Spleen (tissue), 7 donors: ENCODE data around the gene FAF1.

Experiments
- POLR2A ChIP-seq, 3 donors: fragments of 450-650 bp; IDR thresholded peaks; one replicate each; pipeline ENCODE4 v1.5.1; 2017; ENCODE audit warnings: antibody characterized with exemption in 3 of 3, mild to moderate bottlenecking in 1 of 3
- TF ChIP-seq, protein P1 (sequence below), 11 experiments: fragments of 200-600 bp in 7 of 11; fragments of 450-650 bp in 4 of 11; sonication (generic) in 4 of 11; IDR thresholded peaks in 8 of 11; conservative IDR thresholded peaks in 3 of 11; 1 replicate in 7 of 11; 2 replicates in 4 of 11; pipeline versions ENCODE4 v1.4.0 to v1.8.0; 2016 to 2021; ENCODE audit warnings: antibody characterized with exemption in 11 of 11, inconsistent platforms in 4 of 11, mild to moderate bottlenecking in 1 of 11
- donor health status: DM: no; HTN: no; CAD: no; lungs with moderate emphysema.
- donor health status: DM: no; HTN: no; CAD: no.
- donor health status: DM: no; HTN: no; CAD: no.

DNA sequence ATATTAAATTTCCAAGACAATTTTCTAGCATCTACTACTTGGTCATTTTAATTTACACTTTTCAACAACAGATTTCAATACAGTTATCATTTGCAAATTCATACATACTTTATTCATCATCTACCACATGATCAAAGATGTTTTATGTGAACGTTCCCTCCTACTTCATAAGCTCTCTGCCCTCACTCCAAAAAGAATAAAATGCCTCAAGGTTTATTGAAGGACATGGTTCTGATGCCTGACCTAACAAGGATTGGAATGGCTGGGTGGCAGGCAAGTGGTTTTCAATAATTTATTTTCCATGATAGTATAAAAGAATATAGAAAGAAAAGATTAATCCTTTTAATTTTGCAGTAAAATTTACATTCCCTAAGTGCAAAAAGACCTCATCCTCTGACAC, 15.4 kb upstream of the FAF1 start:
- TF ChIP-seq, protein P1, sequence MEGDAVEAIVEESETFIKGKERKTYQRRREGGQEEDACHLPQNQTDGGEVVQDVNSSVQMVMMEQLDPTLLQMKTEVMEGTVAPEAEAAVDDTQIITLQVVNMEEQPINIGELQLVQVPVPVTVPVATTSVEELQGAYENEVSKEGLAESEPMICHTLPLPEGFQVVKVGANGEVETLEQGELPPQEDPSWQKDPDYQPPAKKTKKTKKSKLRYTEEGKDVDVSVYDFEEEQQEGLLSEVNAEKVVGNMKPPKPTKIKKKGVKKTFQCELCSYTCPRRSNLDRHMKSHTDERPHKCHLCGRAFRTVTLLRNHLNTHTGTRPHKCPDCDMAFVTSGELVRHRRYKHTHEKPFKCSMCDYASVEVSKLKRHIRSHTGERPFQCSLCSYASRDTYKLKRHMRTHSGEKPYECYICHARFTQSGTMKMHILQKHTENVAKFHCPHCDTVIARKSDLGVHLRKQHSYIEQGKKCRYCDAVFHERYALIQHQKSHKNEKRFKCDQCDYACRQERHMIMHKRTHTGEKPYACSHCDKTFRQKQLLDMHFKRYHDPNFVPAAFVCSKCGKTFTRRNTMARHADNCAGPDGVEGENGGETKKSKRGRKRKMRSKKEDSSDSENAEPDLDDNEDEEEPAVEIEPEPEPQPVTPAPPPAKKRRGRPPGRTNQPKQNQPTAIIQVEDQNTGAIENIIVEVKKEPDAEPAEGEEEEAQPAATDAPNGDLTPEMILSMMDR (IDR thresholded peaks at IDR 0.05 in 8 of 11, conservative IDR thresholded peaks at IDR 0.05 in 3 of 11) = no peak
- TF ChIP-seq POLR2A (IDR thresholded peaks at IDR 0.05) = no peak
